Gastroesophageal sphincter (tissue), 3 donors: ENCODE data around the gene MMP25.

ENCODE experiments used
- EP300 ChIP-seq: sonication (generic); formaldehyde crosslinking; IDR thresholded peaks from one replicate; pipeline ENCODE4 v1.6.1; 2017; ENCODE audit warnings: antibody characterized with exemption, mild to moderate bottlenecking
- TF ChIP-seq, protein P1 (sequence below), 4 experiments: fragments of 200-600 bp in 2 of 4; fragments of 450-650 bp in 2 of 4; sonication (generic) in 1 of 4; IDR thresholded peaks; one replicate each; pipeline ENCODE4 v1.5.1; 2017 to 2019; ENCODE audit warnings: antibody characterized with exemption in 4 of 4, mild to moderate bottlenecking in 2 of 4, moderate library complexity in 2 of 4

DNA sequence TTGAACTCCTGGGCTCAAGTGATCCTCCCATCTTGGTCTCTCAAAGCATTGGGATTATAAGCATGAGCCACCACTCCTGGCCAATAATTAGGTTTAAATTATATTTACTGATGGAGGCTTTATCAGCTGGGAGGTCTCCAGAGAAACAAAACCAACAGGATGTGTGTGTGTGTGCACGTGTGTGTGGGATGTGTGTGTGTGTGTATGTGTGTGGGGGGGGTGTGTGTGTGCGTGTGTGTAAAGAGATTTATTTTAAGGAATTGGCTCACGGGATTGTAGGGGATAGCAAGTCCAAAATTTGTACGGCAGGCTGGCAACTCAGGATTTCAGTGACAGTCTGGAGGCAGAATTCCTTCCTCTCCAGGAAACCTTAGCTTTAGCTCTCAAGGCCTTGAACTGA lies 4.6 kb downstream of the MMP25 start:
- TF ChIP-seq, protein P1, sequence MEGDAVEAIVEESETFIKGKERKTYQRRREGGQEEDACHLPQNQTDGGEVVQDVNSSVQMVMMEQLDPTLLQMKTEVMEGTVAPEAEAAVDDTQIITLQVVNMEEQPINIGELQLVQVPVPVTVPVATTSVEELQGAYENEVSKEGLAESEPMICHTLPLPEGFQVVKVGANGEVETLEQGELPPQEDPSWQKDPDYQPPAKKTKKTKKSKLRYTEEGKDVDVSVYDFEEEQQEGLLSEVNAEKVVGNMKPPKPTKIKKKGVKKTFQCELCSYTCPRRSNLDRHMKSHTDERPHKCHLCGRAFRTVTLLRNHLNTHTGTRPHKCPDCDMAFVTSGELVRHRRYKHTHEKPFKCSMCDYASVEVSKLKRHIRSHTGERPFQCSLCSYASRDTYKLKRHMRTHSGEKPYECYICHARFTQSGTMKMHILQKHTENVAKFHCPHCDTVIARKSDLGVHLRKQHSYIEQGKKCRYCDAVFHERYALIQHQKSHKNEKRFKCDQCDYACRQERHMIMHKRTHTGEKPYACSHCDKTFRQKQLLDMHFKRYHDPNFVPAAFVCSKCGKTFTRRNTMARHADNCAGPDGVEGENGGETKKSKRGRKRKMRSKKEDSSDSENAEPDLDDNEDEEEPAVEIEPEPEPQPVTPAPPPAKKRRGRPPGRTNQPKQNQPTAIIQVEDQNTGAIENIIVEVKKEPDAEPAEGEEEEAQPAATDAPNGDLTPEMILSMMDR (IDR thresholded peaks at IDR 0.05), result no peak
- TF ChIP-seq EP300, result no peak
